ENCODE measurements around the gene MRPL38. TPM values are rescaled to one million over a fixed set of nuclear protein-coding genes. Genes with fewer than 3 reads are reported as not detected.

Gene MRPL38
- polyA plus RNA-seq (2011; rRNA removed) (16.6 and 21.9 TPM in 2 replicates), polyA minus RNA-seq (2011; rRNA and poly(A)+ RNA removed) (21.9 and 33.7 TPM in 2 replicates)

- ChIA-PET POLR2A (interaction anchor here (0.6 to 2.8 kb wide), 6 partner anchors 9 to 162 kb away, joined by 3 to 8 read pairs (median 5); partner anchors contain the start of genes ACOX1, TEN1, TRIM65 and UNK), CTCF (interaction anchor here (0.5 to 4.5 kb wide), 21 partner anchors 9 to 267 kb away, joined by 3 to 46 read pairs (median 3); partner anchors contain the start of genes CDK3, TRIM47 and TRIM65)
- H3K27me3 ChIP-seq (ENCODE audit: control insufficient read depth, insufficient read depth, low read length) = no peaks in the 10 kb centered on the region
- H3K9me3 ChIP-seq (ENCODE audit: control insufficient read depth, insufficient read depth, low read length) = no peaks in the 10 kb centered on the region; the same call in 1 of the 2 replicates
- H3K4me3 ChIP-seq (ENCODE audit: low read depth, low read length) = peak within 1 kb of the TSS; percentile 75
- peak; percentile 80 for DNase-seq (ENCODE audit: low read depth, low spot score)
- TF ChIP-seq, protein P1, sequence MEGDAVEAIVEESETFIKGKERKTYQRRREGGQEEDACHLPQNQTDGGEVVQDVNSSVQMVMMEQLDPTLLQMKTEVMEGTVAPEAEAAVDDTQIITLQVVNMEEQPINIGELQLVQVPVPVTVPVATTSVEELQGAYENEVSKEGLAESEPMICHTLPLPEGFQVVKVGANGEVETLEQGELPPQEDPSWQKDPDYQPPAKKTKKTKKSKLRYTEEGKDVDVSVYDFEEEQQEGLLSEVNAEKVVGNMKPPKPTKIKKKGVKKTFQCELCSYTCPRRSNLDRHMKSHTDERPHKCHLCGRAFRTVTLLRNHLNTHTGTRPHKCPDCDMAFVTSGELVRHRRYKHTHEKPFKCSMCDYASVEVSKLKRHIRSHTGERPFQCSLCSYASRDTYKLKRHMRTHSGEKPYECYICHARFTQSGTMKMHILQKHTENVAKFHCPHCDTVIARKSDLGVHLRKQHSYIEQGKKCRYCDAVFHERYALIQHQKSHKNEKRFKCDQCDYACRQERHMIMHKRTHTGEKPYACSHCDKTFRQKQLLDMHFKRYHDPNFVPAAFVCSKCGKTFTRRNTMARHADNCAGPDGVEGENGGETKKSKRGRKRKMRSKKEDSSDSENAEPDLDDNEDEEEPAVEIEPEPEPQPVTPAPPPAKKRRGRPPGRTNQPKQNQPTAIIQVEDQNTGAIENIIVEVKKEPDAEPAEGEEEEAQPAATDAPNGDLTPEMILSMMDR (IDR thresholded peaks at IDR 0.05; ENCODE audit: low read depth, low read length) = peak; percentile 83
- peak within 1 kb of the TSS; percentile 61 for H3K27ac ChIP-seq (ENCODE audit: low read depth, low read length)
Measured at GRCh38 chr17:75904749-75905521, at the start of gene MRPL38. Gene MRPL38, minus strand, starts transcription at chr17:75904884. Its CDS starts 9 bp downstream, at chr17:75904875.

- Histone ChIP-seq H3K27ac (ENCODE audit: low read depth, low read length) (no peak overlapping the region), H3K27me3 (ENCODE audit: control insufficient read depth, insufficient read depth, low read length) (no peaks in the 10 kb centered on the region), H3K9me3 (ENCODE audit: control insufficient read depth, insufficient read depth, low read length) (no peaks in the 10 kb centered on the region), H3K4me3 (ENCODE audit: low read depth, low read length) (no peak overlapping the region)
- POLR2A ChIA-PET = interaction anchor here (0.6 to 1.3 kb wide), 3 partner anchors 10 to 153 kb away, joined by 3 to 8 read pairs (median 5); partner anchors contain the start of genes EXOC7 and FBF1
- DNase-seq (ENCODE audit: low read depth, low spot score) = no peak
- CTCF ChIA-PET = interaction anchor here (0.6 kb wide), 1 partner anchor 26 kb away, joined by 9 read pairs; no protein-coding TSS in a partner anchor
- TF ChIP-seq, protein P1 (IDR thresholded peaks at IDR 0.05; ENCODE audit: low read depth, low read length) = no peak
Measured at GRCh38 chr17:75950855-75951554, 46.3 kb upstream of the MRPL38 start.

DNA sequence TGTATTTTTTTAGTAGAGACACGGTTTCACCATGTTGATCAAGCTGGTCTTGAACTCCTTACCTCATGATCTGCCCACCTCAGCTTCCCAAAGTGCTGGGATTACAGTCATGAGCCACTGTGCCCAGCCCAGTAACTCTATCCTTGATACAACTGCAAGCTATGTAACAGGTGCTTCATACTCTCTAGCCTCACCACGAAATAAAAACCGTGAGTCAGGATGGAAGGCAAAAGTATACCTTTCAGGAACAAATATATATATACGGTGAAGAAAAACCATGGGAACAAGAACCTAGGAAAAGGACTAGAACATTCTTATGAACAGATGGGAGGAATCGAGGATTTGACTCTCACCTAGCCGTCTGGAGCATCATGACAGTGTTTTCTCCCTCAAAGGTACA is 45.7 kb upstream of the MRPL38 start:
- ChIA-PET POLR2A (no interaction called here), CTCF (no interaction called here)
- no peaks in the 10 kb centered on the region for H3K9me3 ChIP-seq (ENCODE audit: control insufficient read depth, insufficient read depth, low read length)
- H3K27ac ChIP-seq (ENCODE audit: low read depth, low read length) = no peak overlapping the region
- no peak for DNase-seq (ENCODE audit: low read depth, low spot score)
- TF ChIP-seq, protein P1 (IDR thresholded peaks at IDR 0.05; ENCODE audit: low read depth, low read length) = no peak
- H3K27me3 ChIP-seq (ENCODE audit: control insufficient read depth, insufficient read depth, low read length) = no peaks in the 10 kb centered on the region
- H3K4me3 ChIP-seq (ENCODE audit: low read depth, low read length) = no peak overlapping the region

- no peaks in the 10 kb centered on the region for H3K9me3 ChIP-seq (ENCODE audit: control insufficient read depth, insufficient read depth, low read length)
- TF ChIP-seq, protein P1 (IDR thresholded peaks at IDR 0.05; ENCODE audit: low read depth, low read length) = no peak
- no peaks in the 10 kb centered on the region for H3K27me3 ChIP-seq (ENCODE audit: control insufficient read depth, insufficient read depth, low read length)
- H3K27ac ChIP-seq (ENCODE audit: low read depth, low read length) = no peak overlapping the region
- no peak for DNase-seq (ENCODE audit: low read depth, low spot score)
- POLR2A ChIA-PET = no interaction called here
- CTCF ChIA-PET = interaction anchor here (0.7 to 0.8 kb wide), 2 partner anchors 70 to 97 kb away, joined by 3 to 6 read pairs; no protein-coding TSS in a partner anchor
- H3K4me3 ChIP-seq (ENCODE audit: low read depth, low read length) = no peak overlapping the region
Measured at GRCh38 chr17:75945211-75945610, 40.5 kb upstream of the MRPL38 start.

Measured in AG04450 (cell line).